Activated T-cell treated with anti-CD3 and anti-CD28 coated beads, Interleukin-2, amount 50 U/mL, for 48 hours (primary cell): ENCODE results near the gene SIRPB1.
"Not testable (repeated sequence)": the region's sequence is repeated elsewhere in the genome, so short reads cannot be mapped to it uniquely, and the experiment has no call there.

Experiments
- DNase-seq, 2 experiments: peaks; one replicate each; pipeline ENCODE4 v3.0.0-alpha.2; 2020

Gene SIRPB1

GRCh38 chr20:1619861-1620444 is at the start of gene SIRPB1:
Gene SIRPB1, minus strand, starts transcription at chr20:1620009. Its CDS starts 65 bp downstream, at chr20:1619944.
- DNase-seq = no peak

GRCh38 chr20:1669304-1669703 is 49.5 kb upstream of the SIRPB1 start:
- no peak for DNase-seq

- peak in 1 of 2 experiments; percentile 25 for DNase-seq
Observed at GRCh38 chr20:1667502-1668085, 47.8 kb upstream of the SIRPB1 start.

GRCh38 chr20:1666802-1667201 is 47.0 kb upstream of the SIRPB1 start:
- DNase-seq = peak in 1 of 2 experiments; percentile 37

- no peak for DNase-seq
Observed at GRCh38 chr20:1665345-1665744, 45.5 kb upstream of the SIRPB1 start.

GRCh38 chr20:1664911-1665310 is 45.1 kb upstream of the SIRPB1 start:
- peak; percentile 79 for DNase-seq

- DNase-seq = peak in 1 of 2 experiments; percentile 32
Observed at GRCh38 chr20:1663917-1664316, 44.1 kb upstream of the SIRPB1 start.

- peak; percentile 18 to 32 for DNase-seq
Observed at GRCh38 chr20:1661542-1662299, 41.9 kb upstream of the SIRPB1 start.

- no peak for DNase-seq
Observed at GRCh38 chr20:1660246-1660645, 40.4 kb upstream of the SIRPB1 start.

GRCh38 chr20:1657556-1658334 is 37.9 kb upstream of the SIRPB1 start, which contains the start of gene SIRPG:
Gene SIRPG, minus strand, starts transcription at chr20:1657779. Its CDS starts 65 bp downstream, at chr20:1657714.
- peak in 1 of 2 experiments; percentile 45 for DNase-seq

GRCh38 chr20:1656844-1657243 is 37.0 kb upstream of the SIRPB1 start:
- DNase-seq = no peak

- DNase-seq = no peak
Observed at GRCh38 chr20:1654996-1655395, 35.2 kb upstream of the SIRPB1 start.

- DNase-seq = peak in 1 of 2 experiments; percentile 16
Observed at GRCh38 chr20:1652960-1653359, 33.2 kb upstream of the SIRPB1 start.

GRCh38 chr20:1652104-1652503 is 32.3 kb upstream of the SIRPB1 start:
- no peak for DNase-seq

- DNase-seq = peak in 1 of 2 experiments; percentile 14
Observed at GRCh38 chr20:1651268-1652058, 31.7 kb upstream of the SIRPB1 start.

GRCh38 chr20:1648101-1648500 is 28.3 kb upstream of the SIRPB1 start:
- DNase-seq = peak in 1 of 2 experiments; percentile 19

- peak; percentile 62 to 65 for DNase-seq
Observed at GRCh38 chr20:1646975-1647431, 27.2 kb upstream of the SIRPB1 start.

GRCh38 chr20:1644101-1644962 is 24.5 kb upstream of the SIRPB1 start:
- no peak for DNase-seq

- DNase-seq = not testable (repeated sequence)
Observed at GRCh38 chr20:1638643-1639042, 18.8 kb upstream of the SIRPB1 start.

GRCh38 chr20:1637755-1638154 is 17.9 kb upstream of the SIRPB1 start:
- no peak for DNase-seq

- no peak for DNase-seq
Observed at GRCh38 chr20:1637226-1637625, 17.4 kb upstream of the SIRPB1 start.
